ENCODE measurements around the gene PPID. TPM values are rescaled to one million over a fixed set of nuclear protein-coding genes. Genes with fewer than 3 reads are reported as not detected.
"Not testable (repeated sequence)": the region's sequence is repeated elsewhere in the genome, so short reads cannot be mapped to it uniquely, and the experiment has no call there.

PPID gene
- polyA plus RNA-seq (2012; ENCODE audit: insufficient read depth, insufficient read length), result 70.7 TPM

- peak within 1 kb of the TSS; percentile 92 for H3K4me3 ChIP-seq (ENCODE audit: low read length)
- peak; percentile 66 for DNase-seq (ENCODE audit: low read depth, low spot score)
These were observed at the start of gene PPID for GRCh38 chr4:158722917-158723793. Gene PPID (minus strand): TSS chr4:158723396. CDS start chr4:158723288, 108 bp downstream.

GRCh38 chr4:158771776-158772175 lies 48.6 kb upstream of the PPID start:
- no peak for DNase-seq (ENCODE audit: low read depth, low spot score)
- no peak overlapping the region for H3K4me3 ChIP-seq (ENCODE audit: low read length)

- DNase-seq (ENCODE audit: low read depth, low spot score), result no peak
- no peak overlapping the region for H3K4me3 ChIP-seq (ENCODE audit: low read length)
These were observed 47.5 kb upstream of the PPID start for GRCh38 chr4:158770671-158771070.

- peak overlapping the region; percentile 84 for H3K4me3 ChIP-seq (ENCODE audit: low read length)
- peak; percentile 15 for DNase-seq (ENCODE audit: low read depth, low spot score)
These were observed 46.2 kb upstream of the PPID start for GRCh38 chr4:158769175-158769921.

- peak within 1 kb of the TSS; percentile 84 for H3K4me3 ChIP-seq (ENCODE audit: low read length)
- peak; percentile 49 for DNase-seq (ENCODE audit: low read depth, low spot score)
These were observed 45.5 kb upstream of the PPID start, which contains the start of gene FNIP2 for GRCh38 chr4:158768555-158769174. Gene FNIP2 (plus strand): TSS chr4:158769026. CDS start chr4:158769213, 187 bp downstream.

GRCh38 chr4:158767451-158767850 lies 44.3 kb upstream of the PPID start:
- DNase-seq (ENCODE audit: low read depth, low spot score), result no peak
- no peak overlapping the region for H3K4me3 ChIP-seq (ENCODE audit: low read length)

- no peak overlapping the region for H3K4me3 ChIP-seq (ENCODE audit: low read length)
- no peak for DNase-seq (ENCODE audit: low read depth, low spot score)
These were observed 43.3 kb upstream of the PPID start for GRCh38 chr4:158766434-158767044.

- no peak overlapping the region for H3K4me3 ChIP-seq (ENCODE audit: low read length)
- DNase-seq (ENCODE audit: low read depth, low spot score), result no peak
These were observed 40.3 kb upstream of the PPID start for GRCh38 chr4:158763462-158763861.

GRCh38 chr4:158762553-158762952 lies 39.4 kb upstream of the PPID start:
- DNase-seq (ENCODE audit: low read depth, low spot score), result no peak
- no peak overlapping the region for H3K4me3 ChIP-seq (ENCODE audit: low read length)

- DNase-seq (ENCODE audit: low read depth, low spot score), result no peak
- no peak overlapping the region for H3K4me3 ChIP-seq (ENCODE audit: low read length)
These were observed 37.7 kb upstream of the PPID start for GRCh38 chr4:158760866-158761265.

- not testable (repeated sequence) for H3K4me3 ChIP-seq (ENCODE audit: low read length); DNase-seq (ENCODE audit: low read depth, low spot score)
These were observed 36.3 kb upstream of the PPID start for GRCh38 chr4:158759539-158759938.

- H3K4me3 ChIP-seq (ENCODE audit: low read length), result no peak overlapping the region
- DNase-seq (ENCODE audit: low read depth, low spot score), result no peak
These were observed 35.5 kb upstream of the PPID start for GRCh38 chr4:158758703-158759102.

- DNase-seq (ENCODE audit: low read depth, low spot score), result no peak
- H3K4me3 ChIP-seq (ENCODE audit: low read length), result no peak overlapping the region
These were observed 34.9 kb upstream of the PPID start for GRCh38 chr4:158758142-158758541.

GRCh38 chr4:158756588-158756987 lies 33.4 kb upstream of the PPID start:
- DNase-seq (ENCODE audit: low read depth, low spot score), result no peak
- H3K4me3 ChIP-seq (ENCODE audit: low read length), result no peak overlapping the region

GRCh38 chr4:158755819-158756218 lies 32.6 kb upstream of the PPID start:
- H3K4me3 ChIP-seq (ENCODE audit: low read length); DNase-seq (ENCODE audit: low read depth, low spot score): not testable (repeated sequence)

GRCh38 chr4:158754385-158755180 lies 31.4 kb upstream of the PPID start:
- no peak overlapping the region for H3K4me3 ChIP-seq (ENCODE audit: low read length)
- no peak for DNase-seq (ENCODE audit: low read depth, low spot score)

- DNase-seq (ENCODE audit: low read depth, low spot score), result no peak
- H3K4me3 ChIP-seq (ENCODE audit: low read length), result no peak overlapping the region
These were observed 27.2 kb upstream of the PPID start for GRCh38 chr4:158750379-158750778.

- not testable (repeated sequence) for H3K4me3 ChIP-seq (ENCODE audit: low read length); DNase-seq (ENCODE audit: low read depth, low spot score)
These were observed 23.3 kb upstream of the PPID start for GRCh38 chr4:158746537-158746936.

Measured in Jurkat, Clone E6-1 (cell line).